ENCODE results near the gene TES. TPM values are rescaled to one million over a fixed set of nuclear protein-coding genes. Genes with fewer than 3 reads are reported as not detected.

TES gene
- total and polyA plus RNA-seq, 2 experiments from 2014 or later = 37.3 to 38.3 TPM

DNA sequence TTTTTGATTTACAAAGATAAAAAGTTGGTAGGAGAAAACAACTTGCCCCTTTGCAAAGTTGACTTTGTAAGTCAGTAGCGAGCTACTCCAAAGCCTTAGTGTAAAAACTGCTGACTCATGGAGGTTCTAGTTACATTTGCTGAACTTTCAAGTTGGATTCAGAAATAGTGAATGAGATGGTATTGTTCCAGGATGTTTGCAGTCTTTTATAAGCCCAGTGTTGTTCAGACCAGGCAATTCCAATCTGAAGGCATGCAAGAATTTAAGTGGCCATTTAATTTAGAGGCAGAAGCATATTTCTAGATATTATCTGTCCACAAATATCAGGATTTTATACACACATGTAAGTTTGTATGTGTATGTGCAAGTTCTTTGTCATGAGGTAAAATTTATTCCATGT lies 21.6 kb downstream of the TES start (continued):
- TF ChIP-seq, protein P1, sequence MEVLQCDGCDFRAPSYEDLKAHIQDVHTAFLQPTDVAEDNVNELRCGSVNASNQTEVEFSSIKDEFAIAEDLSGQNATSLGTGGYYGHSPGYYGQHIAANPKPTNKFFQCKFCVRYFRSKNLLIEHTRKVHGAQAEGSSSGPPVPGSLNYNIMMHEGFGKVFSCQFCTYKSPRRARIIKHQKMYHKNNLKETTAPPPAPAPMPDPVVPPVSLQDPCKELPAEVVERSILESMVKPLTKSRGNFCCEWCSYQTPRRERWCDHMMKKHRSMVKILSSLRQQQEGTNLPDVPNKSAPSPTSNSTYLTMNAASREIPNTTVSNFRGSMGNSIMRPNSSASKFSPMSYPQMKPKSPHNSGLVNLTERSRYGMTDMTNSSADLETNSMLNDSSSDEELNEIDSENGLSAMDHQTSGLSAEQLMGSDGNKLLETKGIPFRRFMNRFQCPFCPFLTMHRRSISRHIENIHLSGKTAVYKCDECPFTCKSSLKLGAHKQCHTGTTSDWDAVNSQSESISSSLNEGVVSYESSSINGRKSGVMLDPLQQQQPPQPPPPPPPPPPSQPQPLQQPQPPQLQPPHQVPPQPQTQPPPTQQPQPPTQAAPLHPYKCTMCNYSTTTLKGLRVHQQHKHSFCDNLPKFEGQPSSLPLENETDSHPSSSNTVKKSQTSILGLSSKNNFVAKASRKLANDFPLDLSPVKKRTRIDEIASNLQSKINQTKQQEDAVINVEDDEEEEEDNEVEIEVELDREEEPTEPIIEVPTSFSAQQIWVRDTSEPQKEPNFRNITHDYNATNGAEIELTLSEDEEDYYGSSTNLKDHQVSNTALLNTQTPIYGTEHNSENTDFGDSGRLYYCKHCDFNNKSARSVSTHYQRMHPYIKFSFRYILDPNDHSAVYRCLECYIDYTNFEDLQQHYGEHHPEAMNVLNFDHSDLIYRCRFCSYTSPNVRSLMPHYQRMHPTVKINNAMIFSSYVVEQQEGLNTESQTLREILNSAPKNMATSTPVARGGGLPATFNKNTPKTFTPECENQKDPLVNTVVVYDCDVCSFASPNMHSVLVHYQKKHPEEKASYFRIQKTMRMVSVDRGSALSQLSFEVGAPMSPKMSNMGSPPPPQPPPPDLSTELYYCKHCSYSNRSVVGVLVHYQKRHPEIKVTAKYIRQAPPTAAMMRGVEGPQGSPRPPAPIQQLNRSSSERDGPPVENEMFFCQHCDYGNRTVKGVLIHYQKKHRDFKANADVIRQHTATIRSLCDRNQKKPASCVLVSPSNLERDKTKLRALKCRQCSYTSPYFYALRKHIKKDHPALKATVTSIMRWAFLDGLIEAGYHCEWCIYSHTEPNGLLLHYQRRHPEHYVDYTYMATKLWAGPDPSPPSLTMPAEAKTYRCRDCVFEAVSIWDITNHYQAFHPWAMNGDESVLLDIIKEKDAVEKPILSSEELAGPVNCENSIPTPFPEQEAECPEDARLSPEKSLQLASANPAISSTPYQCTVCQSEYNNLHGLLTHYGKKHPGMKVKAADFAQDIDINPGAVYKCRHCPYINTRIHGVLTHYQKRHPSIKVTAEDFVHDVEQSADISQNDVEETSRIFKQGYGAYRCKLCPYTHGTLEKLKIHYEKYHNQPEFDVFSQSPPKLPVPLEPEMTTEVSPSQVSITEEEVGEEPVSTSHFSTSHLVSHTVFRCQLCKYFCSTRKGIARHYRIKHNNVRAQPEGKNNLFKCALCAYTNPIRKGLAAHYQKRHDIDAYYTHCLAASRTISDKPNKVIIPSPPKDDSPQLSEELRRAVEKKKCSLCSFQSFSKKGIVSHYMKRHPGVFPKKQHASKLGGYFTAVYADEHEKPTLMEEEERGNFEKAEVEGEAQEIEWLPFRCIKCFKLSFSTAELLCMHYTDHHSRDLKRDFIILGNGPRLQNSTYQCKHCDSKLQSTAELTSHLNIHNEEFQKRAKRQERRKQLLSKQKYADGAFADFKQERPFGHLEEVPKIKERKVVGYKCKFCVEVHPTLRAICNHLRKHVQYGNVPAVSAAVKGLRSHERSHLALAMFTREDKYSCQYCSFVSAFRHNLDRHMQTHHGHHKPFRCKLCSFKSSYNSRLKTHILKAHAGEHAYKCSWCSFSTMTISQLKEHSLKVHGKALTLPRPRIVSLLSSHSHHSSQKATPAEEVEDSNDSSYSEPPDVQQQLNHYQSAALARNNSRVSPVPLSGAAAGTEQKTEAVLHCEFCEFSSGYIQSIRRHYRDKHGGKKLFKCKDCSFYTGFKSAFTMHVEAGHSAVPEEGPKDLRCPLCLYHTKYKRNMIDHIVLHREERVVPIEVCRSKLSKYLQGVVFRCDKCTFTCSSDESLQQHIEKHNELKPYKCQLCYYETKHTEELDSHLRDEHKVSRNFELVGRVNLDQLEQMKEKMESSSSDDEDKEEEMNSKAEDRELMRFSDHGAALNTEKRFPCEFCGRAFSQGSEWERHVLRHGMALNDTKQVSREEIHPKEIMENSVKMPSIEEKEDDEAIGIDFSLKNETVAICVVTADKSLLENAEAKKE (CRISPR knock-in tag; IDR thresholded peaks at IDR 0.05) = no peak
- TF ChIP-seq, protein P2, sequence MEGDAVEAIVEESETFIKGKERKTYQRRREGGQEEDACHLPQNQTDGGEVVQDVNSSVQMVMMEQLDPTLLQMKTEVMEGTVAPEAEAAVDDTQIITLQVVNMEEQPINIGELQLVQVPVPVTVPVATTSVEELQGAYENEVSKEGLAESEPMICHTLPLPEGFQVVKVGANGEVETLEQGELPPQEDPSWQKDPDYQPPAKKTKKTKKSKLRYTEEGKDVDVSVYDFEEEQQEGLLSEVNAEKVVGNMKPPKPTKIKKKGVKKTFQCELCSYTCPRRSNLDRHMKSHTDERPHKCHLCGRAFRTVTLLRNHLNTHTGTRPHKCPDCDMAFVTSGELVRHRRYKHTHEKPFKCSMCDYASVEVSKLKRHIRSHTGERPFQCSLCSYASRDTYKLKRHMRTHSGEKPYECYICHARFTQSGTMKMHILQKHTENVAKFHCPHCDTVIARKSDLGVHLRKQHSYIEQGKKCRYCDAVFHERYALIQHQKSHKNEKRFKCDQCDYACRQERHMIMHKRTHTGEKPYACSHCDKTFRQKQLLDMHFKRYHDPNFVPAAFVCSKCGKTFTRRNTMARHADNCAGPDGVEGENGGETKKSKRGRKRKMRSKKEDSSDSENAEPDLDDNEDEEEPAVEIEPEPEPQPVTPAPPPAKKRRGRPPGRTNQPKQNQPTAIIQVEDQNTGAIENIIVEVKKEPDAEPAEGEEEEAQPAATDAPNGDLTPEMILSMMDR (conservative IDR thresholded peaks at IDR 0.05; ENCODE audit: low read depth in 2 of 2) = no peak
- TF ChIP-seq NANOG (IDR thresholded peaks at IDR 0.05; ENCODE audit: borderline replicate concordance) (no peak), CREB1 (CRISPR knock-in tag; IDR thresholded peaks at IDR 0.05; ENCODE audit: low read depth) (no peak)

DNA sequence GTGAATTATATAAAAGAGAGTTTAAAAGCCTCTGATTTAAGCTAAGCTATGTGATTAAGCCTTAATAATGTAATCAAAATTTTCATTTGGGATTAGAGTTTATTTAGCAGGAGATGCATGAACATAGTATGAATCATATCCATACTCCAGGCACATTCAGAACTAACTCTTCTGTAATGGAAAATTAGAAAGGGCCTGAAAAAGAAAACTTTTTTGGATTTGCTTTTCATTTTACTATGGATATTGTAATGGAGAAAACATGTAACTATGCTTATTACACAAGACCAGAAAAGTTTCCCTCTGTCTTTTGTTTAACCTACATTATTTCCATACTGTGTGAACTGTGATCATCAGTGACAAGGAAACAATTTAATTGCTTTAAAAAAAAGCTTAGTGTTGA lies 22.0 kb downstream of the TES start:
- peaks cover 22% of the 10 kb centered on the region for H3K4me1 ChIP-seq (ENCODE audit: insufficient read depth)
- no peak overlapping the region for H3K4me3 ChIP-seq
- no peak for DNase-seq (ENCODE audit: low spot score)
- Mint-ChIP-seq H3K27ac (peak overlapping the region; percentile 93; the same call in 1 of the 2 replicates), H3K27me3 (ENCODE audit: insufficient read depth, low read depth, poor library complexity) (no peaks in the 10 kb centered on the region), H3K9me3 (no peaks in the 10 kb centered on the region), H3K4me3 (no peak overlapping the region), H3K36me3 (ENCODE audit: low read depth) (no peaks in the 10 kb centered on the region), H3K4me1 (peaks cover 23% of the 10 kb centered on the region)
- H3K36me3 ChIP-seq (ENCODE audit: insufficient read depth) = no peaks in the 10 kb centered on the region
- ATAC-seq = no peak
- H3F3A ChIP-seq (replicated peaks; ENCODE audit: low read depth) = no peaks in the 10 kb centered on the region
- H3K9me2 ChIP-seq (ENCODE audit: insufficient read depth) = no peaks in the 10 kb centered on the region
- no peak overlapping the region for H3K27ac ChIP-seq (ENCODE audit: low read depth)
- H3K27me3 ChIP-seq (ENCODE audit: insufficient read depth) = no peaks in the 10 kb centered on the region
- H2AFZ ChIP-seq = no peak overlapping the region
- peaks cover 28% of the 10 kb centered on the region; the same call in 1 of the 2 replicates for H3K79me2 ChIP-seq (replicated peaks; ENCODE audit: insufficient read depth)
- no peaks in the 10 kb centered on the region for H4K20me1 ChIP-seq (replicated peaks; ENCODE audit: insufficient read depth)
- no peak overlapping the region for H3K4me2 ChIP-seq
- no peak for TF ChIP-seq STAT1 (IDR thresholded peaks at IDR 0.05; ENCODE audit: unreplicated experiment)
- TF ChIP-seq, protein P1 (CRISPR knock-in tag; IDR thresholded peaks at IDR 0.05) = no peak
